Esophagus muscularis mucosa (tissue), 3 donors: ENCODE measurements around the gene LCN6.

Experiments used
- EP300 ChIP-seq: sonication (generic); formaldehyde crosslinking; IDR thresholded peaks from one replicate; pipeline ENCODE4 v1.6.1; 2017; ENCODE audit warnings: antibody characterized with exemption
- POLR2A ChIP-seq: fragments of 450-650 bp; IDR thresholded peaks from one replicate; pipeline ENCODE4 v1.6.1; 2017; ENCODE audit warnings: antibody characterized with exemption, moderate library complexity, mild to moderate bottlenecking, low read depth
- POLR2AphosphoS5 ChIP-seq, 2 donors: sonication (generic); formaldehyde crosslinking; IDR thresholded peaks; one replicate each; pipeline ENCODE4 v1.6.1; 2017; ENCODE audit warnings: antibody characterized with exemption in 2 of 2

DNA sequence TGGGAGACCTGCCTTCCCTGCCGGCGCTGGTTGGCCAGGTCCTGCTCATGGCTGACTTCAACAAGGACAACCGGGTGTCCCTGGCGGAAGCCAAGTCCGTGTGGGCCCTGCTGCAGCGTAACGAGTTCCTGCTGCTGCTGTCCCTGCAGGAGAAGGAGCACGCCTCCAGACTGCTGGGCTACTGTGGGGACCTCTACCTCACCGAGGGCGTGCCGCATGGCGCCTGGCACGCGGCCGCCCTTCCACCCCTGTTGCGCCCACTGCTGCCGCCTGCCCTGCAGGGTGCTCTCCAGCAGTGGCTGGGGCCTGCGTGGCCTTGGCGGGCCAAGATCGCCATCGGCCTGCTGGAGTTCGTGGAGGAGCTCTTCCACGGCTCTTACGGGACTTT, 25.4 kb downstream of the LCN6 start:
- TF ChIP-seq POLR2A (no peak), EP300 (no peak), POLR2AphosphoS5 (IDR thresholded peaks at IDR 0.05) (no peak)
